Astrocyte of the cerebellum (primary cell): ENCODE results near the gene ZIC4.
A peak's percentile ranks its signal among the peaks of the same experiment; 100 is the strongest.

ENCODE experiments used
- DNase-seq: peaks from one replicate; pipeline ENCODE4 v3.0.0-alpha.2; 2011; ENCODE audit warnings: low read depth
- H3K4me3 ChIP-seq: 2 replicates; pipeline ENCODE4 v1.5.1; 2011; ENCODE audit warnings: mild to moderate bottlenecking, low read depth, low read length, moderate library complexity
- CTCF ChIP-seq: IDR thresholded peaks from 2 replicates; pipeline ENCODE4 v1.5.1; 2012; ENCODE audit warnings: low read length, low read depth, moderate library complexity, mild to moderate bottlenecking; ENCODE audit errors: missing control alignments
- in situ Hi-C: cut with HindIII; loops from 2 replicates; pipeline ENCODE4 v1.10.0; 2017; ENCODE audit warnings: low sequenced_read_pairs

ZIC4 gene

GRCh38 chr3:147387291-147387884, 19.0 kb downstream of the ZIC4 start:
- peak overlapping the region; percentile 21 for H3K4me3 ChIP-seq
- TF ChIP-seq CTCF = no peak
- in situ Hi-C loops = loop anchor here (25.0 kb wide), 1 partner anchor 575 kb away; no protein-coding TSS in a partner anchor
- DNase-seq = no peak

- no peak overlapping the region for H3K4me3 ChIP-seq
- DNase-seq = no peak
- no peak for TF ChIP-seq CTCF
- in situ Hi-C loops = loop anchor here (25.0 kb wide), 1 partner anchor 573 kb away; no protein-coding TSS in a partner anchor
These were observed 21.0 kb downstream of the ZIC4 start for GRCh38 chr3:147385059-147386012.

GRCh38 chr3:147384210-147385058, 21.9 kb downstream of the ZIC4 start:
- no peak overlapping the region for H3K4me3 ChIP-seq
- in situ Hi-C loops = loop anchor here (25.0 kb wide), 1 partner anchor 572 kb away; no protein-coding TSS in a partner anchor
- TF ChIP-seq CTCF = no peak
- DNase-seq = no peak

- DNase-seq = no peak
- in situ Hi-C loops = loop anchor here (25.0 kb wide), 1 partner anchor 571 kb away; no protein-coding TSS in a partner anchor
- TF ChIP-seq CTCF = peak; percentile 47
- no peak overlapping the region for H3K4me3 ChIP-seq
These were observed 22.7 kb downstream of the ZIC4 start for GRCh38 chr3:147383617-147384016.

GRCh38 chr3:147381596-147381995, 24.7 kb downstream of the ZIC4 start:
- H3K4me3 ChIP-seq = no peak overlapping the region
- in situ Hi-C loops = loop anchor here (25.0 kb wide), 1 partner anchor 569 kb away; no protein-coding TSS in a partner anchor
- no peak for TF ChIP-seq CTCF
- no peak for DNase-seq

GRCh38 chr3:147380977-147381376, 25.4 kb downstream of the ZIC4 start:
- DNase-seq = no peak
- no peak for TF ChIP-seq CTCF
- in situ Hi-C loops = loop anchor here (25.0 kb wide), 1 partner anchor 569 kb away; no protein-coding TSS in a partner anchor
- no peak overlapping the region for H3K4me3 ChIP-seq
